MCF 10A (cell line): ENCODE measurements around the gene TSEN54. TPM values are rescaled to one million over a fixed set of nuclear protein-coding genes. Genes with fewer than 3 reads are reported as not detected.

Source experiments
- BruUV-seq: library from RNA; stranded (reverse); fragments of 400-500 nt; replicated peaks from 2 replicates; lab custom pipeline; 2021; lab: Mats Ljungman, UMichigan
- CTCF ChIA-PET: fragments of 300-600 bp; sonication (Branson Sonifier 250); formaldehyde crosslinking; extraction: SDS; loops from one replicate; lab custom pipeline; 2021; ENCODE audit warnings: antibody characterized with exemption, inconsistent platforms; lab: Yijun Ruan, JAX
- POLR2A ChIA-PET: fragments of 300-600, 350-650 bp; sonication (Branson Sonifier 250); formaldehyde crosslinking; extraction: SDS; loops from one replicate; lab custom pipeline; 2020; ENCODE audit warnings: antibody characterized with exemption, inconsistent platforms; lab: Yijun Ruan, JAX
- DNase-seq: peaks from one replicate; pipeline ENCODE4 v3.0.0-alpha.2; 2018; ENCODE audit not compliant: unreplicated experiment
- H3K27ac Mint-ChIP-seq: one replicate; pipeline ENCODE4 v1.8.0; 2022; ENCODE audit warnings: mild to moderate bottlenecking, low read depth, mixed read lengths; ENCODE audit not compliant: unreplicated experiment
- H3K27me3 Mint-ChIP-seq: one replicate; pipeline ENCODE4 v1.8.0; 2022; ENCODE audit warnings: mixed read lengths; ENCODE audit not compliant: insufficient read depth, unreplicated experiment
- H3K36me3 Mint-ChIP-seq: one replicate; pipeline ENCODE4 v1.8.0; 2022; ENCODE audit warnings: mild to moderate bottlenecking, moderate library complexity, mixed read lengths; ENCODE audit not compliant: insufficient read depth, unreplicated experiment
- H3K4me1 Mint-ChIP-seq: one replicate; pipeline ENCODE4 v1.8.0; 2022; ENCODE audit warnings: mixed read lengths; ENCODE audit not compliant: insufficient read depth, unreplicated experiment
- H3K4me3 Mint-ChIP-seq: one replicate; pipeline ENCODE4 v1.8.0; 2022; ENCODE audit warnings: mild to moderate bottlenecking, moderate library complexity, mixed read lengths; ENCODE audit not compliant: unreplicated experiment
- H3K9me3 Mint-ChIP-seq: one replicate; pipeline ENCODE4 v1.8.0; 2022; ENCODE audit warnings: mixed read lengths; ENCODE audit not compliant: unreplicated experiment
- CTCF ChIP-seq: fragments of 200-600 bp; IDR thresholded peaks from one replicate; pipeline ENCODE4 v1.8.0; 2022; ENCODE audit warnings: antibody characterized with exemption, mild to moderate bottlenecking; ENCODE audit not compliant: unreplicated experiment
- intact Hi-C: fragments of 100-400 bp; cut with micrococcal nuclease; formaldehyde crosslinking; loops from 2 replicates; pipeline ENCODE4 v1.14.1; 2022
- total RNA-seq: library from RNA; stranded (reverse); gene quantifications from 2 replicates; pipeline ENCODE4 v1.2.3, GENCODE V29; 2022

Gene TSEN54
- total RNA-seq, 1 experiment from 2014 or later: 13.3 TPM

GRCh38 chr17:75471207-75471606 is 45.1 kb upstream of the TSEN54 start:
- POLR2A ChIA-PET: no interaction called here
- CTCF ChIA-PET: interaction anchor here (0.7 kb wide), 2 partner anchors 34 to 66 kb away, joined by 3 read pairs; no protein-coding TSS in a partner anchor
- no peak for DNase-seq
- intact Hi-C loops: no loop called here
- Mint-ChIP-seq H3K27ac (no peak overlapping the region), H3K36me3 (peaks cover 15% of the 10 kb centered on the region), H3K9me3 (no peaks in the 10 kb centered on the region), H3K4me1 (no peaks in the 10 kb centered on the region), H3K4me3 (no peak overlapping the region), H3K27me3 (no peaks in the 10 kb centered on the region)
- TF ChIP-seq CTCF: no peak
- no TSS peak for BruUV-seq

GRCh38 chr17:75472119-75472518 is 44.2 kb upstream of the TSEN54 start:
- no TSS peak for BruUV-seq
- no peak for TF ChIP-seq CTCF
- Mint-ChIP-seq H3K27me3 (no peaks in the 10 kb centered on the region), H3K4me1 (no peaks in the 10 kb centered on the region), H3K27ac (no peak overlapping the region), H3K9me3 (no peaks in the 10 kb centered on the region), H3K36me3 (peaks cover 17% of the 10 kb centered on the region), H3K4me3 (no peak overlapping the region)
- ChIA-PET CTCF (interaction anchor here (0.6 to 1.2 kb wide), 3 partner anchors 8 to 47 kb away, joined by 3 read pairs; no protein-coding TSS in a partner anchor), POLR2A (no interaction called here)
- intact Hi-C loops: no loop called here
- DNase-seq: no peak

- BruUV-seq: no TSS peak
- H3K9me3 Mint-ChIP-seq: no peaks in the 10 kb centered on the region
- TF ChIP-seq CTCF: no peak
- no peak for DNase-seq
- no peaks in the 10 kb centered on the region for H3K27me3 Mint-ChIP-seq
- peaks cover 23% of the 10 kb centered on the region for H3K36me3 Mint-ChIP-seq
- intact Hi-C loops: no loop called here
- H3K4me1 Mint-ChIP-seq: no peaks in the 10 kb centered on the region
- ChIA-PET POLR2A (no interaction called here), CTCF (interaction anchor here (0.6 to 1.2 kb wide), 2 partner anchors 48 to 77 kb away, joined by 3 read pairs; no protein-coding TSS in a partner anchor)
- H3K4me3 Mint-ChIP-seq: no peak overlapping the region
- no peak overlapping the region for H3K27ac Mint-ChIP-seq
Measured at GRCh38 chr17:75473246-75473645, 43.1 kb upstream of the TSEN54 start.

- no peak for DNase-seq
- Mint-ChIP-seq H3K4me1 (no peaks in the 10 kb centered on the region), H3K27me3 (no peaks in the 10 kb centered on the region), H3K27ac (no peak overlapping the region), H3K9me3 (no peaks in the 10 kb centered on the region), H3K4me3 (no peak overlapping the region), H3K36me3 (peaks cover 24% of the 10 kb centered on the region)
- intact Hi-C loops: no loop called here
- TF ChIP-seq CTCF: no peak
- ChIA-PET POLR2A (interaction anchor here (0.7 to 0.9 kb wide), 2 partner anchors 42 to 466 kb away, joined by 3 to 4 read pairs; partner anchors contain the start of genes FBF1 and TSEN54), CTCF (interaction anchor here (1.0 kb wide), 1 partner anchor 63 kb away, joined by 3 read pairs; no protein-coding TSS in a partner anchor)
- no TSS peak for BruUV-seq
Measured at GRCh38 chr17:75474736-75475135, 41.6 kb upstream of the TSEN54 start.
